ENCODE measurements around the gene ATP1A3.

ATP1A3 gene

GRCh38 chr19:41956621-41957020 lies 37.4 kb downstream of the ATP1A3 start:
- H3K27ac ChIP-seq = no peak overlapping the region
- TF ChIP-seq ZFX (IDR thresholded peaks at IDR 0.05; ENCODE audit: borderline replicate concordance) = no peak
- TF ChIP-seq, protein P1, sequence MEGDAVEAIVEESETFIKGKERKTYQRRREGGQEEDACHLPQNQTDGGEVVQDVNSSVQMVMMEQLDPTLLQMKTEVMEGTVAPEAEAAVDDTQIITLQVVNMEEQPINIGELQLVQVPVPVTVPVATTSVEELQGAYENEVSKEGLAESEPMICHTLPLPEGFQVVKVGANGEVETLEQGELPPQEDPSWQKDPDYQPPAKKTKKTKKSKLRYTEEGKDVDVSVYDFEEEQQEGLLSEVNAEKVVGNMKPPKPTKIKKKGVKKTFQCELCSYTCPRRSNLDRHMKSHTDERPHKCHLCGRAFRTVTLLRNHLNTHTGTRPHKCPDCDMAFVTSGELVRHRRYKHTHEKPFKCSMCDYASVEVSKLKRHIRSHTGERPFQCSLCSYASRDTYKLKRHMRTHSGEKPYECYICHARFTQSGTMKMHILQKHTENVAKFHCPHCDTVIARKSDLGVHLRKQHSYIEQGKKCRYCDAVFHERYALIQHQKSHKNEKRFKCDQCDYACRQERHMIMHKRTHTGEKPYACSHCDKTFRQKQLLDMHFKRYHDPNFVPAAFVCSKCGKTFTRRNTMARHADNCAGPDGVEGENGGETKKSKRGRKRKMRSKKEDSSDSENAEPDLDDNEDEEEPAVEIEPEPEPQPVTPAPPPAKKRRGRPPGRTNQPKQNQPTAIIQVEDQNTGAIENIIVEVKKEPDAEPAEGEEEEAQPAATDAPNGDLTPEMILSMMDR (IDR thresholded peaks at IDR 0.05) = no peak

DNA sequence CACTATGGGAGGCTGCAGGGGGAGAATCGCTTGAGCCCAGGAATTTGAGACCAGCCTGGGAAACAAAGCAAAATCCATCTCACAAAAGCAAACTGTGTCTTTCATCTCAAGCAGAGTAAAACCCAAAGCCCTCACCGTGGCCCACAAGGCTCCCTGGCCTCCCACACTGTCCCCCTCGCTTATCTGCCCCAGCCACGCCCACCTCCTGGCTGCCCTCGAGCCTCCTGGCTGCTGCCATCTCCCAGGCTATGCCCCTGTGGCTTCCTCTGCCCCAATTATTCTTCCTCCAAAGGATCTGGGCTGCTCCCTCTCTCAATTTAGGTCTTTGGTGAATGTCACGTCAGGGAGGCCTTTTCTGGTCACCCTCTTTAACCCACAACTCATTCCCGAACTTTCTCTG lies 38.5 kb downstream of the ATP1A3 start:
- no peak overlapping the region for H3K27ac ChIP-seq
- no peak for TF ChIP-seq ZFX (IDR thresholded peaks at IDR 0.05; ENCODE audit: borderline replicate concordance)
- TF ChIP-seq, protein P1 (IDR thresholded peaks at IDR 0.05) = no peak

DNA sequence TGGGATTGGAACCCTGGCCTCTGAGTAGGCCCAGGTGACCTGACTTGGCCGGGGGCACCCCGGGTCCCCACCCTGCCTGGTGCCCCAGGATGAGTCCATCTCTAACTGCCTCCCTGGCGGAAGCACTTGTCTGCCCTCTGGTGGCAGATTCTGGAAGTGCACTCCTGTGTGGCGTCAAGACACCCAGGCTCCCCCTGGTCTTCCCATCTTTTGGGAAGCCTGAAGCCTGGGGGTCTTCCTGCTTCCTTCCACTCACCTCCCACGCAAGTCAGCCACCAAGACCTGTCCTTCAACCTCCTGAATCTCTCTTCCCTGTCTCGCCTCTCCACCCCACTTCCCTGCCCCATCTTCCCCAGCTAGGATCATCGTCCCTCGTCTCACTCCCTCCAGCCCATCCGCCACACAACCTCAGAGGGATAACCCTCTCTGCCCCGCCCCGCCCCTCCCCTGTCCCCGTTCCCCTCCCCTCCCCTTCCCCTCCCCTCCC lies 42.3 kb downstream of the ATP1A3 start:
- TF ChIP-seq ZFX (IDR thresholded peaks at IDR 0.05; ENCODE audit: borderline replicate concordance) = no peak
- TF ChIP-seq, protein P1 (IDR thresholded peaks at IDR 0.05) = peak; percentile 96
- H3K27ac ChIP-seq = no peak overlapping the region

DNA sequence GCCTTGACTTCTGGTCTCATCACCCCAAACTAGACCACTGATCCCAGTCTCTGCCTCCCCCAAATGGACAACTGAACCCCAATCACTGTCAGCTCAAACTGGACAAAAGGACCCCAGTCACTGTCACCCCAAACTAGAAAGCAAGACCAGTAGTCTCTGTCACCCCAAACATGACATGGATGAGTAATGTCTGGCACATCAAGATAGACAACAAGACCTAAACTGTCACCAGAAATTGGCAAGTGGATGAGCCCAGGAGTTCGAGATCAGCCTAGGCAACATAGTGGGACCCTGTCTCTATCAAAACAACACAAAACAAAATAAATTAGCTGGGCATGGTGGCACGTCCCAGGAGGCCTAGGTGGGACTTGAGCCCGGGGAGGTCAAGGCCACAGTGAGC lies 46.9 kb downstream of the ATP1A3 start:
- no peak for TF ChIP-seq ZFX (IDR thresholded peaks at IDR 0.05; ENCODE audit: borderline replicate concordance)
- TF ChIP-seq, protein P1 (IDR thresholded peaks at IDR 0.05) = no peak
- H3K27ac ChIP-seq = no peak overlapping the region

DNA sequence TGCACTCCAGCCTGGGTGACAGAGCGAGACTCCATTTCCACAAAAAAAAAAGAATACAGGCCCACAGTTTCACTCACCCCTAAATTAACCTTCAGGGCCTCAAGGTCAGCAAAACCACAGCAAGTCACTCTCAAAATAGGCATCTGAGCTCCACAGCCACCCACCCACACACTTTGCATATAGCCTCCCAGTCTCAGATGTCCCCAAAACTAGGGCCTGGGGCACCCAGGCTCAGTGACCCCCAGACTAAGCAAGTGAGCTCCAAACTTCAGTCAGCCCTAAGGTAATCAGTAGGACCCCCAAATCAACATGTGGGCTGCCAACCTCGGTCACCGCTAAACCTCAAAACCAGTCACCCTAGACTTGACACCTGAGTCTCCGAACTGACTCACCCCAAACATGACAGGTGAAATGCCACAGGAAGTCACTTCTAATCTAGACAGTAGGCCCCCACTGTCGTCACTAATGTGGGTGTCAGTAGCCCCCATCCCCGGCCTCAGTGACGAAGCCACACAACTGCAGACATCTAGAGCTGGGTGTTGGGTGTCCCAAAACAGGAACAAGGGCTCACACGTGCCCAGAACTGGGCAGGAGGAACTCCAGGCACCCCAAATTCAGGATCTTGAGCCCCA lies 48.8 kb downstream of the ATP1A3 start:
- TF ChIP-seq ZFX (IDR thresholded peaks at IDR 0.05; ENCODE audit: borderline replicate concordance) = no peak
- H3K27ac ChIP-seq = no peak overlapping the region

GRCh38 chr19:41944336-41944735 lies 49.7 kb downstream of the ATP1A3 start:
- TF ChIP-seq ZFX (IDR thresholded peaks at IDR 0.05; ENCODE audit: borderline replicate concordance) = no peak
- TF ChIP-seq, protein P1 (IDR thresholded peaks at IDR 0.05) = no peak
- H3K27ac ChIP-seq = no peak overlapping the region

DNA sequence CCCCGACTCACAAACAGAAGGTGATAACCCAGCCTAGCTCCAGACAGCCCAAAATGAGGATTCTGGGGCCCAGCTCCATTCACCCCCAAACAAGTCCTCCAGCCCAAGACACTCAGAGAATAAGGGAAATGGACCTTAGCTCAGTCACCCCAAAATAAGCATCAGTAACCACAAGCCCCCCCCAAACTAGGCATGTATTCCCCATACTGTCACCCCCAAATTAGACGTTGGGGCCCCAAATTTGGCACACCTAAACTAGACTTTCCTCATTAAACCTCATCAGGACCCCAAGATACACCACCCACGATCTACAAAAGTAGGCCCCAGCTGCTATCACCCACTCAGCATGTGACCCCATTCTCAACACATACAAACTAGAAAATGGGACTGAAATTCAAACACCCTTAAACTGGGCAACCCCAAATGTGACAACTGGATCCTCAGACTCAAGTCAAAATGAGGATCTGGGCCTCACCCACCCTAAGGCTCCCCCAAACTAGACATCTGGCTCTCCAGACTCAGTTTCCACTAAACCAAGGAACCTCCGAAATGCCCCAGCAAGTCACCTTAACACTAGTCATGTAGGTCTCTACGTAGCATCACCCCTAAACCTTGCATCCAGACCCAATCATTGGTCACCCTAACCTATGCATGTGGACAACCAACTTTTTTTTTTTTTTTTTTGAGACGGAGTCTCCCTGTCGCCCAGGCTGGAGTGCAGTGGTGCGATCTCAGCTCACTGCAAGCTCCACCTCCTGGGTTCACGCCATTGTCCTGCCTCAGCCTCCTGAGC lies 52.4 kb downstream of the ATP1A3 start:
- TF ChIP-seq ZFX (IDR thresholded peaks at IDR 0.05; ENCODE audit: borderline replicate concordance) = no peak
- TF ChIP-seq, protein P1 (IDR thresholded peaks at IDR 0.05) = no peak

More for the DNA sequence above, 52.4 kb downstream of the ATP1A3 start:
- no peak overlapping the region for H3K27ac ChIP-seq
